Stimulated activated CD4-positive, alpha-beta T cell treated with anti-CD3 and anti-CD28 coated beads, Interleukin-15, amount 100 ng/mL, for 1 hour (primary cell): Measurements from ENCODE around the gene WNT3A.

Experiments
- DNase-seq, 2 donors: peaks; one replicate each; pipeline ENCODE4 v3.0.0-alpha.2; 2020; ENCODE audit warnings: low read depth in 1 of 2, low spot score in 1 of 2

WNT3A gene

DNA sequence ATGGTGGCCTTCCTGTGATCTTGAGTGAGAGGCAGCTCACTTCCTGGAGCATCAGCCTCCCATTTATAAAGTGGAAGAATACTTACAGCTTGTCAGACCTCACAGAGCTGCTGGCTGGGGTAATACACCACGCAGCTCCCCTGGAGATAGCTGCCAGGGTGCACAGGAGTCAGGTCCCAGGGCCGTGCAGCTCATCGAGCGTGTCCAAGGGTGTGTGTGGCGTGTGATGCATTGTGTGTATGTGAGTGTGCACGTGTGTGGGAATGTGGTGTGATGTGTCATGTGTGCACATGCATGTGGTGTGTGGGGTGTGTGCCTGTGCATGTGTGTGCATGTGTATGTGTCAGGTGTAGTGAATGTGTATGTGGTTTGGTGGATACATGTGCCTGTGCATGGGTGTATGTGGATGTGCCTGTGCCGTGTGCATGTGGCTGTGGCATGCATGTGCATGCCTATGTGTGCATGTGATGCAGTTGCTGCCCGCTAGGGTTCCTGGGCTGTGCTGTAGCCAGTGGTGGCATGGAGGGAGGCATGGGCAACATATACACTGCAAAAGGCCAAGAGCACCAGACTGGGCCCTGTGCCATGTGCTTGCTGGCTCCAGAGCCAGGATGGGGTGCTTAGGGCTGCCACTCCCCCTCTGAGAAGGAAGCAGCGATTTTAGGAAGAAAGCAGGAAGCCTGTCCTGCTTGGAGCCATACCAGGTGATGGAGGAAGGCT, 24.6 kb downstream of the WNT3A start:
- no peak for DNase-seq

DNA sequence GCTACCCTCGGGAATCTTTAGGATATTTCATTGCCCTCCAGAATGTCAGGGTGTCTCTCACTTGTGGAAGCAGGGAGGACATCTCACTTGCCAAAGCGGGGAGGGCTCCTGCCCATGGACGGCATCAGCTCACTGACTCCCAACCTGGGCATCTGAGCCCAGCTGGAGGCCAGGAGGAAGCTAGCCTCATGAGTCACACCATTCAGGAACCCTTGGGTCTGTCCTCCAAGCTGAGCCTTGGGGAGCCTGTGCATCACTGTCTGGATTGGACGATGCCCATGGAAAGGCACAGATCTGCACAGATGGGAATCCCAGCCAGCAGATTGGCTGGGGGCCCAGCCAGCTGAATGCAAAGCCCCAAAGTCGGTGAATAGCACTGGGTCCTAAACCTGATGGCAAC, 25.2 kb downstream of the WNT3A start:
- DNase-seq: no peak

DNA sequence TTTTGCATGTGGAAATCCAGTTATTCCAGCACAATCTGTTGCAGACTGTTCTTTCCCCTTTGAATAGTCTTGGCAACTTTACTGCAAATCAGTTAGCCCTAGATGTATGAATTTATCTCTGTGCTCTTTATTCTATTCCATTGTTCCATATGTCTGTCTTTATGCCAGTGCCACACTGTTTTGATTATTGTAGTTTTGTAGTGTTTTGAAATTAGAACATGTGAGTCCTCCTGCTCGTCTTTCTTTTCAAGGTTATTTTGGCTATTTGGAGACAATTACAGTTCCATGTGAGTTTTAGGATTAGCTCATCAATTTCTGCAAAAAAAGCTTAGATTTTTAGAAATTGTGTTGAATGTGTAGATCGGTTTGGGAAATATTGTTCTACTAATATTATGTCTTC, 26.6 kb downstream of the WNT3A start:
- DNase-seq: no peak

GRCh38 chr1:228034954-228035837, 28.4 kb downstream of the WNT3A start:
- no peak for DNase-seq

DNA sequence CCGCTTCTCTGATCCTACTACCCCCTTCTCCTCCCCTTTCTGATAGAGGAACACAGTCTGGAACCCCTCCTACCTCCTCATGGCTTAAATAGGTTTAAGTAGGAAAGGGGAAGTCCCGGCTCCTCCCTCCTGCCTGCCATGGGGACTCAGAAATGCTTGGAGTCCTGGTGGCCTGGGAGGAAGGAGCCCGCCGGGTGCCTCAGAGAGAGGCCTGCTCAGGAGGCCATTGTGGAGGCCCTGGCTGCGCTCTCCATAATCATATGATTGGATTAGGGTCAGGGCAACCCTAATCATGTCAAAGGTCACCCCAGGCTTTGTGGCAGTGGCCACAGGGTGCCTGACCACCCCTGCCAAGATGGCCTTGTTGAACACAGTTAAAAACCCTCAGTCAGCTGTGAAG, 29.0 kb downstream of the WNT3A start:
- no peak for DNase-seq

- no peak for DNase-seq
These were observed 30.0 kb downstream of the WNT3A start for GRCh38 chr1:228036701-228037231.

- no peak for DNase-seq
These were observed 30.9 kb downstream of the WNT3A start for GRCh38 chr1:228037401-228038386.

DNA sequence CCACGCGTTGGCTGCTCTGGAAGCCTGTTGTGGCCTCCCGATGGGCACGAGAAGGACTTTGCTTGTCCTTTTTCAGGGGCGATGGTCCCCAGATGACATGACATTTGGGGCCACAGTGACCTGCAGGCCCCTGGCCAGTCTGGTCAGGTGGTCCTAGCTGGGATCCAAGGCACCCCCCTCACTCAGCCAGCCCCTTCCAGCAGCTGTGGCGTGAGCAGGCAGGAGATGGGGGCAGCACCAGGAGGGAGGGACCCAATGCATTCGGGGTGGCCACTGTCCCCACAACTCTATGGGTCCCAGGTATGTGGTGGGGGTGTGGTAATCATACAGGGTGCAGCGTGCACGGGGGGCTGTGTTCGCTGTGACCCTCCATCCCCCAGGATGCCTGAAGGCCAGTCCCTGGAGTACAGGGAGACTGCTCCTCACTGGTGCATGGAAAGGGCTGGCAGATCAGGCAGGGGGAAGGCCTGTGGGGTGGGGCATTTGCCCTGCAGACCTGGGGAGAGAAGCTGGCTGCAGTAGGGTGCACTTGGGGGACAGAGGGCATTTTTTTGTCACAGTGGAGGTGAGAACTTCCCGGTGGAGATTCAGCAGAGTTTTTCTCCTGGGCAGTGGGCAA, 31.7 kb downstream of the WNT3A start:
- DNase-seq: no peak

GRCh38 chr1:228039006-228039903, 32.5 kb downstream of the WNT3A start:
- DNase-seq: no peak

DNA sequence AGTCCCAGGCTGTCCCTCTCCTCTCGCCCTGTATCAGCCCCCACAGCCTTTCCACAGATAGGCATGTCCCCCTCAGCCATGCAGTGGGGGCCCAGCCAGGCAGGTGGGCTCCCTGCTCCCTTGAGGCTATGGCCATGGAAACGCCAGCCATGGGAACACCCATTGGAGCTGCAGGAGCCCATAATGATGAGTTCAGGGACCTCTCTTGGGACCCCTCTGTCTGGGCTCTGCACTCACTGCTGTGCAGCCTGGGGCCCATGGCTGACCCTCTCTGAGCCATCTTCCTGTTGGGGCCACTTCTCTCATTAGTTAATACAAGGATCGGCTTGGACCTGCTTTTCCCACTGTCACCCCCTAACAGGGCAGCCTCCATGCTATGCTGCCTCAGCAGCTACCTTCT, 33.2 kb downstream of the WNT3A start:
- DNase-seq: no peak

DNA sequence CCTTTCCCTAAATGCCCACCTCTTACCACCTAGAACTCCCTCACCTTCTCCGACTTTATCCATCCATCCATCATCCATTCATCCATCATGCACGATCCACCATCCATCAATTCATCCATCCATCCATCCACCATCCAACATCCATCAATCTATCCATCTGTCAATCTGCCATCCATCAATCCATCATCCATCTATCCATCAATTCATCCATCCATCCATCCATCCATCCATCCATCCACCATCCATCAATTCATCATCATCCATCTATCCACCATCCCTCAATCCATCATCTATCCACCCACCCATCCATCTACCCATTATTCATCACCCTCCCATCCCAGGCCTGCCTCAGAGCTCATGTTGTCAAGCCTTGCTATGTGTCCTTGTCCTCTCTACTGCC, 34.5 kb downstream of the WNT3A start:
- no peak for DNase-seq

GRCh38 chr1:228042508-228042907, 35.7 kb downstream of the WNT3A start:
- DNase-seq: no peak

DNA sequence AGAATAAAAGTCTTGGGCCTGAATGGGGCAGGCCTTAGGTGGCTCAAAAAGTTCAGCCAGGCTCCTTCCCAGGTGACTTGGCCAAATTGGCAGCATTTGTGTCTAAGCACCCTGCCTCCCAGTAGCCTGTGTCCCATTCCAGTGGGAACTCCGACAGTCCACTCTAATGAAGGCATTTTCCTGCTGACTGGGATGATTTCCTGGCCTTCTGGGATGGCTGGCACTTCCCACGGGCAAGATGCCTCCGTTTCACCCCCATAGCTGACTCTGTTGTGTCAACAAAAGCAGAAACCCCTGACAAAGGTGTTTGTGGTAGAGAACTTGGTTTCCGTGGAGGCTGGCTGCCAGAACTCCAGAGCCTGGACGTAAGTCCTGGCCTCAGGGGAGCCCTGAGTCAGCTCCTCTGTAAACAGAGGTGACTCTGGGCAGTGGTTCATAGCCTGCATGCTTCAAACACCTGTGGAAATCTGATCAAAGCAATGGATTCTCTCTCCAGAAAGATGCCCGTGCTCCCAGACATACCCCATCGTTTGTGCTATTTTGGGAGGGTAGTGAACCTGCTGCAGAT, 36.6 kb downstream of the WNT3A start:
- DNase-seq: no peak

DNA sequence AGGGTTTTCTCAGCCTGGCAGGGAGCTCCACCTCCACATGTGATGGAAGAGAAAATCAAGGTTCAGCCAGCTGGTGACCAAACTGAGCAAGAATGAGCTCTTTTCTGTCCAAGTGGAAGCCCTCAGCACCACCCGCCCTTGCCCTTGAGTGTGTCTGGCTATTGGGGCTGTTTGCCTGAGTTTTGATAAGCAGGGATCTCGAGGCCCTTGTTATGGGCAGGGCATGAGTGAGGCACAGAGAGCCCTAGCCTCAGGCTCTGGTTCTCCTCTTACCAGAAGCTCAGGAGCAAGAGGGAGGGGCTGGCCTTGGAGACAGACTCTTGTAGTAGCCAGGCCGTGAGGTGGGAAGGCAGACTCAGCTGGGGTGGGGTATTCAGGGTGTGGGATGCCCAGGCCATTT, 38.2 kb downstream of the WNT3A start:
- DNase-seq: no peak

DNA sequence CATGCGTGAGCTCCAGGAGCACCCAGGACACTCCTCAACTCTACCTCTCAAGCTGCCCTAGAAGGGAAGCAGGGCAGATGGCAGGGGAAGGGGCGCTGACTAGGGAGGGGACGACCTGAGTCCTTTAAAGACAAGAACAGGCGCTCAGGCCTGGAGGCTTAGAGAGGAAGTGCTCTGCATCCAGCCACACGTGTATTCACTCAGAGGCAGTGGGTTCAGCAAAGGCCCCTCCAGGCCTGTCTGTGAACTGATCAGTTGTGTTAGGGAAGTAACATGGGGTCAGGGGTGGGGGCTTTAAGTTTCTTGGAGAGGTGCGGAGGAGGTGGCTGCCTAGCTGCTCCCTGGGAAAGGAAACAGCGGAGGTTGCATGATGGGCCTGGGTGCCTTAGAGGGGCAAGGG, 38.6 kb downstream of the WNT3A start:
- DNase-seq: no peak

DNA sequence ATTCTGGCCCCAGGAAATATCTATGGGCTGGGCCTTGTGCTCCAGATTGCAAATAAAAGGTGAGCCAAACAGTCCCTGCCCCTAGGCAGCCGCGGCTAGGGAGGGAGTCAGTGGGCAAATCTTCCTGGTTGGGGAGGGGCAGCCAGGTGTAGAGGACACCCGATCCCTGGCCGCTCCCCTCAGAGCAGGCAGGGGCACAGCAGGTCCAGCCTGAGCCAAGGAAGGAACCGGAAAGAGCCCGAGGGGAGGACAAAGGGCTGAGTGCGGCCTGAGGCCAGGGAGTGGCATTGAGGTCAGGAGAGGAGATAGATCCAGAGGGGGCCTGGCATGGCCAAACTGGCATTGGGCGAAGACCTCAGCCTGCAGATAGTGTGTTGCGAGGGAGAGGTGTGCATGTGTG, 39.1 kb downstream of the WNT3A start:
- DNase-seq: no peak

- DNase-seq: no peak
These were observed 39.8 kb downstream of the WNT3A start for GRCh38 chr1:228046421-228047182.

DNA sequence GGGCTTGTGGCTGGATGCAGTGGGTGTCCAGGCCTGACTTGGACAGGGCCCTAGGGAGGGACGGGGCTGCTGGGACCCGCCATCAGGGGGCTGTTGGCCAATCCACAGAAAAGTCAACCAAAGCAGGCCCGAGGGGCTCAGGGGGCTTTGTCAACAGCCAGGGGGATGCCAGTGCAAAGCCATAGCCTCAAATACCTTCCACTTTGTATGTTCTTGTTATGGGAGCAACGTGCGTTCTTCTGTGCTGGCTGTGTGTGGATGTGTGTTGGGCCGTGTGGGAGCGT, 40.3 kb downstream of the WNT3A start:
- no peak for DNase-seq

GRCh38 chr1:228048120-228048519, 41.3 kb downstream of the WNT3A start:
- DNase-seq: no peak
